ENCODE measurements around the gene MADD.

Gene MADD

DNA sequence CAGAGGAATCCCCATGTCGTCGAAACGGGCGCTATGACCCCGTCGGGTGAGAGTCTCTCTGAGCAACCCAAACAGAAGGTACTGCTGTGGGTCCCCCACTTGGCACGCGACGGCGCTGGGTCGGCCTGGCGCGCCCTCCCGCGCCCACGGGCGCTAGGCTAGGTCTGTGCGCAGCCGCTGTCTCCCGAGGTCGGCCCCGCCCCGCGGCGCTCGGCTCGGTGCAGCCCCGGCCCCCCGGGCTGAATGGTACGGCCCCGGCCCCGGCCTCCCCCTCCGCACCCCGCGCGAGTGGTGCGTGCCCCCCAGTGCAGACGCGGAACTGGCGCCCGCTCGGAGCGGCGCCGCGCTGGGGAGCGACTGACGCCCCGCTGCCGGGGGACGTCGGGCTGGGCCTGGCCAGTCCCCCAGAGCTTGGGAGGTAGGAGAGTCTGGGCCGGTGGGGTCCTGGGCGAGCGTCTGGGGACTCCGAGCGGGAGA lies at the start of gene MADD:
TSS of gene MADD (plus strand) at position 305 of the 477 bp plus-strand sequence.
- peak; percentile 89 for DNase-seq (ENCODE audit: low read depth)

GRCh38 chr11:47220401-47220821 lies 49.5 kb upstream of the MADD start:
- DNase-seq (ENCODE audit: low read depth), result no peak

GRCh38 chr11:47222696-47223095 lies 47.2 kb upstream of the MADD start:
- DNase-seq (ENCODE audit: low read depth), result no peak

- no peak for DNase-seq (ENCODE audit: low read depth)
These were observed 44.2 kb upstream of the MADD start for GRCh38 chr11:47225552-47226400.

DNA sequence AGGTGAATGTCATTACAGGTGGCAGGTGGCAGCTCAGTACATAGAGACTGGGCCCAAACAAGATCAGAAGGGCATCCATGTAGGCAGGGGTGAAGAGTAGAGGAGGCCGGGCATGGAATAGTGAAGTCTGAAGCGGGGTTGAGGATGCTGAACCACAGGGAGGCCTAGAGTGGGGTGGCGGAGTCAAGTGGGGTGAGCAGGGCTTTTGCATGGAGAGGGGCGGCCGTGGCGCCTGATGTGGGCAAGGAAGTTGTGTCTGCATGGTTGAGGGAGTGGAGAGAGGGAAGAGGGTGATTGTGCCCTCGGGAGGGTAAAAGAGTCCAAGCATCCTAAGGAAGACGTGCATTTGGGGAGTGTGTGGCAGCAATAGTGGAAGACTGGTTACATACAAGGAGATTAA lies 40.8 kb upstream of the MADD start:
- no peak for DNase-seq (ENCODE audit: low read depth)

- DNase-seq (ENCODE audit: low read depth), result no peak
These were observed 36.9 kb upstream of the MADD start for GRCh38 chr11:47233051-47233450.

DNA sequence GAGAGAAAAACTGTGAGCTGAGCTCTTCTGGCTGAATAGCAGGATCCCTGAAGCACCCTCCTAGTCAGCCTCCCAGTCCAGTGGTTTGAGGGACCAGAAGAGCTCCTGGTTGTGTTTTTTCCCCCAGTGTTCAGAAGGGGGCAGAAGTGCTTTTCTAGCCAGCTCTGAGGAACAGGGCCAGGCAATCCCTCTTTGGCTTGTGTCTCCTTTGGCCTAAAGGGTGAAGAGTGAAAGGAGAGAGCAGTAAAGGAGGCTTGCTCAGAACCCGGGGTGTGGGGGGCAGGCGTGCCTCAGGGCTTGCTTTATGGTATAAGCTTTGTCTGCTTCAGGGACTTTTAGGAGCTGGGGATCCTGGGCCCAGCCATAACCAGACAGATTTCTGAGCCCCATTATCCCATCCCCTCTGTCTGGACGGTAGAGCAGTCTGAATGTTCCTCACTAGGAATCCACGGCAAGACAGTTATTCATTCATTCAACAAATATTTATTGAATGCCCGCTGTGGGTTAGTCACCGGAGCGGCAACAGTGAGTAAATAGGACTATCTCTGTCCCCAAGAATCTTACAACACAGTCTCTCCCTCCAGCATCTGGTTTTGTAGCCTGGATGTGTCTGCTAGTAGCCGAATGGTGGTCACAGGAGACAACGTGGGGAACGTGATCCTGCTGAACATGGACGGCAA lies 35.8 kb upstream of the MADD start:
- no peak for DNase-seq (ENCODE audit: low read depth)

DNA sequence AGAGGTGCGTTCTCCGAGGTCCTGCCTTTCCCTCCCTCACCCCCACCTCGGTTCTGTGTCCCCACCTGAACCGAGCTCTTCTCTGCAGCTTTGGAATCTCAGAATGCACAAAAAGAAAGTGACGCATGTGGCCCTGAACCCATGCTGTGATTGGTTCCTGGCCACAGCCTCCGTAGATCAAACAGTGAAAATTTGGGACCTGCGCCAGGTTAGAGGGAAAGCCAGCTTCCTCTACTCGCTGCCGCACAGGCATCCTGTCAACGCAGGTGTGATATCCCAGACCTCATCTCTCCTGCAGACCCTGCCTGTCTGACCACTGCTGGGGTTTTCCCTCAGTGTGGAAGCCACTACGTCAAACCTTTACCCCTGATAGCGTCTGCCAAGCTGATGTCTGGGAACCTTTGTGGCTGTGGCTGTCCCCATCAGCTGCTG lies 35.2 kb upstream of the MADD start:
- DNase-seq (ENCODE audit: low read depth), result peak; percentile 34

- DNase-seq (ENCODE audit: low read depth), result no peak
These were observed 34.8 kb upstream of the MADD start for GRCh38 chr11:47235163-47235562.

DNA sequence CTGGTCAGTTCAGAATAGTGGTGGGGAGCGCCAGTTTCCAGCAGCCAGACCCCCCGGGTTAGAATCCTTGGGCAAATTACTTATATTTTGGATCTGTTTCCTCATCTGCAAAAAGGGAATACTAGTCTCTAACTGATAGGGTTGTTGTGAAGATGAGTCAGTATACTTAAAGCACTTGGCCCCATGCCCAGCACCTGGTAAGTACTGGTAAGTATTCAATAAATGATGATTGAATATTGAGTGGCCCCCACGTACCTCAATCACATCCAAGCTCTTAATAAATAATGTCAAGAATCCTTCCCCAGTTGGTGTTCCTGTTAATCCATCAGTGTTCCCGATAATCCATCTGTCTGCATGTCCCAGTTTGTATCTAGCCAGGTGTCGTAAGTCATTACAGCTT lies 33.5 kb upstream of the MADD start:
- DNase-seq (ENCODE audit: low read depth), result no peak

DNA sequence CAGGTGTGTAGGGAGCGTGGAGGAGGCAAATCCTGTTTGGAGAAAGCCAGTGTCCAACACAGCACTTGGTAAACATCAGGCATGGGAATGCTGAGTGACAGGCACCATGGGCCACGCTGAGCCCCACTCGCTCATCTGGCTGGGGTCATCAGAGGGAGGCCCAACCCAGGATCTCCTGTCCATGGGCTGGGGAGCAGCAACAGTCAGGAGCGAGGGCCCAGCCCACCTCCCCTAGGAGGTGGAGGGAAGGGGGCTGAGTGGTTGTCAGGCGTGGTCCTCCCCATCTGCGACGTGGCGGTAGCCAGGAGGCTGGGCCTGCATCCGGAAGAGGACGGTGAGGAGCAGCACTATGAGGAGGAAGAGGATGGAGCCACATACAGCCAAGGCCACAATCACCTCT lies 30.1 kb upstream of the MADD start:
- DNase-seq (ENCODE audit: low read depth), result no peak

DNA sequence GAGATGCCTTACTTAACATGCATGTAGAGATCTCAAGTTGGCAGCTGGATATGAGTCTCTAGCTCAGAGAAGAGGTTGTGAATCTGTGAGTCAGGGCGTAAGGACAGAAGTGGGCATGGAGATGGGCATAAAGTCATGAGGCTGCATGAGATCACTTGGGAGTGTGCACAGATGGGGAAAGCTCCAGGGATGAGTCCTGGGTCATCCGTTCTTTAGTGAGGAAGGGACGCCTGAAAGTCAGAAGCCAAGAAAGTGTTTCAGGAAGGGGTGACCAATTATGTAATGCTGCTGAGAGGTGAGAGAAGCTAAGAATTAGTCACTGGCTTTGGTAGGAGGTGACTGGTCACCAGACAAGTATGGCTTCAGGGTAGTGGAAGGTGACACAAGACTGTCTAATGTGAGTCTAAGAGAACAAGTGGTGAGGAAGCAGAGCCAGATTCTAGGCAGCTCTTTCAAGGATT lies 28.1 kb upstream of the MADD start:
- no peak for DNase-seq (ENCODE audit: low read depth)

GRCh38 chr11:47242596-47243192 lies 27.2 kb upstream of the MADD start:
- no peak for DNase-seq (ENCODE audit: low read depth)

DNA sequence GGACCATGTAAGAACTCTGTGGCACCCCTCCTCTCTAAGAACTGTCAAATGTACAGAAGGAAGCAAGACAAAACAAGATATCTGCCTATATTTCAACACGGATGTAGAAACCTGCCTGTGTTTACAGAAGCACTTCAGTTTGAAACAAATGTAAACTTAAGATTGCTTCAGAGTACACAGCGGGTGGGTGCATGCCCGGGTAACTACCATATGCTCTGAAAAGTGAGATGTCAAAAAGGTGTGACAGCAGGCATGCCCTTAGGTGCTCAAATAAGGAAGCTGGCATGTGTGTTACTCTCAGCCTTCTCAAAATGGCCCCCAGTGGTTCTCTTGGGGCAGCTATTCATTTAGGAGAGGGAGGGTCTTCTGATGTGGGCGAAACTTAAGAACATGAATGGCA lies 26.5 kb upstream of the MADD start:
- DNase-seq (ENCODE audit: low read depth), result no peak

DNA sequence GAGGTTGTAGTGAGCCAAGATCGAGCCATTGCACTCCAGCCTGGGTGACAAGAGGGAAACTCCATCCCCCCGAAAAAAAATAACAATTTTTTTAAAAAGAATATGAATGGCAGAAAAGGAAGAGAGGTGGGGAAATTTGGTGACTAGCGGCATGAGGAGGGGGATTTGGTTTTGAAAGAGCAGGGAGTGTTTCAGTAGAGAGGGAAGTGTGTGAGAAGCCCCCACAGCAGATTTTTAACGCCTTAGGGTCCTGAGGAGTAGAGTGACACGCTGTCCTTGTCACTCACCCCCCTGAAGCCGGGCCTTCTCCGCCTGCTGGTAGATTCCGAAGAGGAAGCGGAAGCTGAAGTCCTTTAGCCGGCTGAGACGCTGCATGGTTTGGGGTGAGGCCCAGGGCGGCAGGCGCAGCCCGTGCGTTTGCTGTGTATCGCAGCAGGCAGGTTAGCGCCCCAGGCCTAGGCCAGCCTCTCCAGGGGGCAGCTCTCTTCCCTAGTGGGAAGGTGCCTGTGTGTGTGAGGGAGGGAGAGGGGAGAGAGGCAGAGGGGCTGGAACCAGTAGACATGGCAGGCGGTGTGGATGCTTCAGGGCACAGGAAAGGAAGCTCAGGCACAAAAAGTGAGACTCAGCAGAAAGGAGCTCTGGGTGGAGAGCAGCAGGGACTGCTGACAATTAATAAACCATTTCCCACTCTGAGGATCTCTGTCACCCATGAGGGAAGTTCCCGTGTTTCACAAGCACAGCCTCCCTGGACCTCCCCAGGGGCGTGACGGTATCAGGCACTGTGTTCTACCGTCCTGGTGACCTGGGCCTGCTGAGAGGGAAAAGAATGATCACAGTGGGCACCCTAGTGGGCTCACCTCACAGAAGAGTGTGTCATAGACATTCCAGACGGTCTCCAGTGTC lies 25.2 kb upstream of the MADD start:
- no peak for DNase-seq (ENCODE audit: low read depth)

- DNase-seq (ENCODE audit: low read depth), result no peak
These were observed 24.1 kb upstream of the MADD start for GRCh38 chr11:47245611-47246357.

DNA sequence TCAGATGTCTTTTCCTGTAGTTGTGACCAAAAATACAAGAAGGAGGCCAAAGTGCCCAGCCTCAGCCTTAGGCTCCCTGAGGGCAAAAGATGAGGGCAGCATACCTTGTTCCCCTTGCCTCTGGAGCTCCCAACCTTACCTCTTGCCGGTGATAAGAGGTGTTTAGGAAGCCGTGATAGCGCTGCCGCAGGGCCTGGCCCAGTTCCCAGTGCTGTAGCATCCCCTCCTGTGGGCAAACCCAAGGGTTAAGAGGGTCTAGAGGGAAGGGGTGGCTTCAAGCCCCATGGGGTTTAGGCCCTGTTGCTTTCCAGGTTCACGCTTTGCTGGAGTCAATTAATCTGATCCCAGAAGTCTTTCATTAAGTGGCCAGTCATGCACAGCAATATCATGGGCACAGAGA lies 22.4 kb upstream of the MADD start:
- no peak for DNase-seq (ENCODE audit: low read depth)

GRCh38 chr11:47248304-47248663 lies 21.6 kb upstream of the MADD start:
- DNase-seq (ENCODE audit: low read depth), result no peak

GRCh38 chr11:47248664-47249377 lies 21.1 kb upstream of the MADD start, which contains the start of gene ACP2:
Gene ACP2 (minus strand): TSS chr11:47248814. CDS start chr11:47248789, 25 bp downstream.
- DNase-seq (ENCODE audit: low read depth), result peak; percentile 76

DNA sequence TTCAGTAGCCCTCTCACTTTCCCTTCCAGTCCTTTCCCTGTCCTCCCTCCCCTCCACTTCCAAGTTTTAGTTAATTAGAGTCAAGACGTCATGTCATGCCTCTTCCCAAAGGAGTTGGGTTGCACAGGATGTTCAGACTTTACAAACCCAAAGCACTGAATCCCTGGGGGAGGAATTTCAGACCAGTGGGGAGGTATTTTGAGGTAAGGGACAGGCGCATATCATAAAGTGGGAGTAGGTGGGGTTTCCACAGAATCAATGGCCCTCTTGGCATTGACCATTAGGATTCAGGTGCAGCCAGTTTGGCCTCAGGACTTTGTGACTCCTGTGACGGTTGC lies 20.6 kb upstream of the MADD start:
- no peak for DNase-seq (ENCODE audit: low read depth)
